ENCODE measurements around the gene SCRN2. TPM values are rescaled to one million over a fixed set of nuclear protein-coding genes. Genes with fewer than 3 reads are reported as not detected.

SCRN2 gene
- total and polyA plus RNA-seq, 2 experiments from 2014 or later = 40.6 to 45.5 TPM

DNA sequence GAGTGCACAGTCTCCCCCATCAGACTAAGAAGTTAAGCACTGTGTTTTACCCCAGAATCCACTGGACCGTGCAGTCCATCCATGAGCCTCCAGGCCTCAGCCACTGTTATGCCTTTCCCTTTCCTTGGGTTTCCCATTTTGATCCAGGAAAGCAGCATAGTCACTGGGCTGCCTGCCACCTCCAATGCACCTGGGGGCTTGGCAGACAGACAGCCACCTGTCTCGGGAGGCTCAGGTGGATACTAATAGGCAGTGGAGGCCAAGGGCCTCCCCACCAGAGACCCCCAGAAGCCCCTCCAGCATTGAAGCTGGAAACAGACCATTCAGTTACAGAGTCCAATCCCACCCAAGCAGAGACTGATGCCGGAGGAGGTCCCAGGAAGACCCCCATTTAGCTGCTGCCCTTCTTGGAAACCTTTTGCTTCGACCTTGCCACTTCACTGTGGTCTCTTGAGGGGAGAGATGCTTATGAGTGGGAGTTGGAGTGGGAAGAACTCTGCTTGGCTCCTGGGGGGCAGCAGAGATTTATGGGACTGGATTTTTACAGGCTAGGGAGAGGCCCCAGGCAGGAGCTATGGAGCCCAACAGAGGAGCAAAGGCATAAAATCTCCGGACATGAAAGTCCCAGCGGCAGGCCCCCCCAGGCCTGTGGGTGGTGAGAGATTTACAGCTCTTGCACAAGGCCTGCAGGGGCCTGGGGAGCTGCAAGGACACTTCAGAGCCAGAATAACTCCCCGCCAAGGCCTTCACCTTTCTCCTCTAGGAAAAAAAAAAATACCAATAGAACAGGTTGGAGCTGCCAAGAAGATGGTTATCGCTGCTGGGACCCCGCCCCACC lies 42.7 kb upstream of the SCRN2 start (continued):
- no peak for TF ChIP-seq REST (IDR thresholded peaks at IDR 0.05; ENCODE audit: unreplicated experiment)
- TF ChIP-seq ZNF114 (CRISPR knock-in tag; IDR thresholded peaks at IDR 0.05) = no peak
- TF ChIP-seq ZNF462 (CRISPR knock-in tag; IDR thresholded peaks at IDR 0.05) = no peak
